Bronchial epithelial cell (primary cell): ENCODE measurements around the gene STAB1. TPM values are rescaled to one million over a fixed set of nuclear protein-coding genes. Genes with fewer than 3 reads are reported as not detected.

Experiments used
- DNase-seq: peaks from one replicate; pipeline ENCODE4 v3.0.0-alpha.2; 2010; ENCODE audit warnings: low read depth
- FAIRE-seq: peaks from 2 replicates; lab custom pipeline; 2011; peaks lifted over from hg19 to GRCh38; lab: Jason Lieb, UNC
- H3K27me3 ChIP-seq: 2 replicates; pipeline ENCODE4 v1.5.1; 2011; ENCODE audit warnings: low read length; ENCODE audit not compliant: control insufficient read depth, insufficient read depth
- H3K36me3 ChIP-seq: 2 replicates; pipeline ENCODE4 v1.5.1; 2011; ENCODE audit warnings: low read length; ENCODE audit not compliant: control insufficient read depth, insufficient read depth
- H3K4me3 ChIP-seq: 2 replicates; pipeline ENCODE4 v1.5.1; 2011; ENCODE audit warnings: mild to moderate bottlenecking, low read depth, low read length, control low read depth
- total RNA-seq: library from RNA; depleted of rRNA; stranded (reverse); fragments of >200 nt; gene quantifications from 2 replicates; pipeline ENCODE4 v1.2.1, GENCODE V29; 2014
- TF ChIP-seq, protein P1 (sequence below): IDR thresholded peaks from 2 replicates; pipeline ENCODE4 v1.5.1; 2011; ENCODE audit warnings: mild to moderate bottlenecking, moderate library complexity, low read length, control low read depth, inconsistent platforms; ENCODE audit not compliant: insufficient read depth, severe bottlenecking

The STAB1 gene
- total RNA-seq, 1 donor from 2014 or later, result under 0.01 TPM

DNA sequence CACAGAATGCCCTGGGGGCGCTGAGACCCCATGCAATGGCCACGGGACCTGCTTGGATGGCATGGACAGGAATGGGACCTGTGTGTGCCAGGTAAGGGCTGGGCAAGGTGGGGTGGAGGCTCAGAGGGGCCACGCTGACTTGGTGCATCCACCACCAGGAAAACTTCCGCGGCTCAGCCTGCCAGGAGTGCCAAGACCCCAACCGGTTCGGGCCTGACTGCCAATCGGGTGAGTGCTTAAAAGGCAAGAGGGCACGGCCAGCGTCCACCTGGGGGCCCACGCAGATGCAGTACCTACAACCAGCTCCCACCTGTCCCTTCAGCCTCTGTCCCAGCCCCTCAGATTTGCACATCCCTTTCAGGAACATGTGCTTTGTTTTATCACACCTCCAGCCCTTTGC, 6.9 kb downstream of the STAB1 start:
- Histone ChIP-seq H3K4me3 (no peak overlapping the region), H3K27me3 (peaks cover 5% of the 10 kb centered on the region), H3K36me3 (no peaks in the 10 kb centered on the region)
- no peak for DNase-seq
- FAIRE-seq, result no peak
- TF ChIP-seq, protein P1, sequence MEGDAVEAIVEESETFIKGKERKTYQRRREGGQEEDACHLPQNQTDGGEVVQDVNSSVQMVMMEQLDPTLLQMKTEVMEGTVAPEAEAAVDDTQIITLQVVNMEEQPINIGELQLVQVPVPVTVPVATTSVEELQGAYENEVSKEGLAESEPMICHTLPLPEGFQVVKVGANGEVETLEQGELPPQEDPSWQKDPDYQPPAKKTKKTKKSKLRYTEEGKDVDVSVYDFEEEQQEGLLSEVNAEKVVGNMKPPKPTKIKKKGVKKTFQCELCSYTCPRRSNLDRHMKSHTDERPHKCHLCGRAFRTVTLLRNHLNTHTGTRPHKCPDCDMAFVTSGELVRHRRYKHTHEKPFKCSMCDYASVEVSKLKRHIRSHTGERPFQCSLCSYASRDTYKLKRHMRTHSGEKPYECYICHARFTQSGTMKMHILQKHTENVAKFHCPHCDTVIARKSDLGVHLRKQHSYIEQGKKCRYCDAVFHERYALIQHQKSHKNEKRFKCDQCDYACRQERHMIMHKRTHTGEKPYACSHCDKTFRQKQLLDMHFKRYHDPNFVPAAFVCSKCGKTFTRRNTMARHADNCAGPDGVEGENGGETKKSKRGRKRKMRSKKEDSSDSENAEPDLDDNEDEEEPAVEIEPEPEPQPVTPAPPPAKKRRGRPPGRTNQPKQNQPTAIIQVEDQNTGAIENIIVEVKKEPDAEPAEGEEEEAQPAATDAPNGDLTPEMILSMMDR, result no peak

- Histone ChIP-seq H3K36me3 (no peaks in the 10 kb centered on the region), H3K27me3 (peaks cover 5% of the 10 kb centered on the region), H3K4me3 (no peak overlapping the region)
- TF ChIP-seq, protein P1, result no peak
- DNase-seq, result no peak
- no peak for FAIRE-seq
Observed at GRCh38 chr3:52502808-52503350, 7.7 kb downstream of the STAB1 start.

DNA sequence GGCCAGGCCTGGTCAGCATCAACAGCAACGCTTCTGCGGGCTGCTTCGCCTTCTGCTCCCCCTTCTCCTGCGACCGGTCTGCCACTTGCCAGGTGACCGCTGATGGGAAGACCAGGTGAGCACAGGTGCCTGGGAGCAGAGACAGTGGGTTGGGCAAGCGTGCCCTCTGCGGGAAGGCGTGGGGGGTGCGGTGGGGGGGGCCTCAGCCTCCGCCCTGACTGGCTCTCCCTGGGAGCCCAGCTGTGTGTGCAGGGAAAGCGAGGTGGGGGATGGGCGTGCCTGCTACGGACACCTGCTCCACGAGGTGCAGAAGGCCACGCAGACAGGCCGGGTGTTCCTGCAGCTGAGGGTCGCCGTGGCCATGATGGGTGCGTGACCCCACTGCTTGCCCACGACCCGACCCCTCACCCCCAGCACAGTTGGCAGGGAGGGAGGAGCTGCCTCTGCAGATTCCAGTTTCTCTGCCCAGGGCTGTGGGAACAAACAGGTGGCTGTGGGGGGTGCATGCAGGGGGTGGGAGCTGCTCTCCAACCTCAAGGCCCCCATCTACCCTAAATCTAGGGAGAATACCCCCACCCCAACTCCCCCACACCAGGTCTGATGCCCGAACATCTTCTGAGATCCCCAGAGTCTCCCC, 8.8 kb downstream of the STAB1 start:
- FAIRE-seq (no peak), DNase-seq (no peak)
- TF ChIP-seq, protein P1, result no peak
- H3K27me3 ChIP-seq, result peaks cover 5% of the 10 kb centered on the region
- no peak overlapping the region for H3K4me3 ChIP-seq
- no peaks in the 10 kb centered on the region for H3K36me3 ChIP-seq

- FAIRE-seq, result no peak
- DNase-seq, result no peak
- H3K27me3 ChIP-seq, result peaks cover 7% of the 10 kb centered on the region
- no peaks in the 10 kb centered on the region for H3K36me3 ChIP-seq
- no peak overlapping the region for H3K4me3 ChIP-seq
- TF ChIP-seq, protein P1, result no peak
Observed at GRCh38 chr3:52504977-52505376, 9.8 kb downstream of the STAB1 start.

GRCh38 chr3:52506266-52506966, 11.3 kb downstream of the STAB1 start:
- FAIRE-seq, result no peak
- H3K27me3 ChIP-seq, result peaks cover 11% of the 10 kb centered on the region
- DNase-seq, result no peak
- TF ChIP-seq, protein P1, result no peak
- H3K36me3 ChIP-seq, result no peaks in the 10 kb centered on the region
- no peak overlapping the region for H3K4me3 ChIP-seq
